NCI-H345 treated with DMSO at 0.1 percent for 48 hours (cell line): ENCODE data around the gene CCSER2.
"Not testable (repeated sequence)": the region's sequence is repeated elsewhere in the genome, so short reads cannot be mapped to it uniquely, and the experiment has no call there.

Experiments used
- DNase-seq: peaks from one replicate; lab custom pipeline; 2025; ENCODE audit not compliant: unreplicated experiment; lab: John Stamatoyannopoulos, UW

CCSER2 gene

GRCh38 chr10:84390364-84390763 lies 62.0 kb downstream of the CCSER2 start:
- DNase-seq = no peak

GRCh38 chr10:84391326-84391725 lies 62.9 kb downstream of the CCSER2 start:
- DNase-seq = no peak

- DNase-seq = no peak
These were observed 63.8 kb downstream of the CCSER2 start for GRCh38 chr10:84392181-84392580.

GRCh38 chr10:84395581-84395980 lies 67.2 kb downstream of the CCSER2 start:
- no peak for DNase-seq

- no peak for DNase-seq
These were observed 69.4 kb downstream of the CCSER2 start for GRCh38 chr10:84397735-84398144.

GRCh38 chr10:84398696-84399095 lies 70.3 kb downstream of the CCSER2 start:
- DNase-seq = no peak

- DNase-seq = no peak
These were observed 73.6 kb downstream of the CCSER2 start for GRCh38 chr10:84401854-84402611.

GRCh38 chr10:84404783-84405182 lies 76.4 kb downstream of the CCSER2 start:
- DNase-seq = no peak

- no peak for DNase-seq
These were observed 77.3 kb downstream of the CCSER2 start for GRCh38 chr10:84405662-84406061.

- DNase-seq = no peak
These were observed 78.2 kb downstream of the CCSER2 start for GRCh38 chr10:84406561-84406960.

- no peak for DNase-seq
These were observed 79.1 kb downstream of the CCSER2 start for GRCh38 chr10:84407388-84408049.

- DNase-seq = no peak
These were observed 84.1 kb downstream of the CCSER2 start for GRCh38 chr10:84412482-84412881.

GRCh38 chr10:84414110-84414509 lies 85.7 kb downstream of the CCSER2 start:
- not testable (repeated sequence) for DNase-seq

- DNase-seq = no peak
These were observed 87.3 kb downstream of the CCSER2 start for GRCh38 chr10:84415539-84416244.

GRCh38 chr10:84416245-84416555 lies 87.8 kb downstream of the CCSER2 start:
- DNase-seq = no peak

- DNase-seq = no peak
These were observed 95.3 kb downstream of the CCSER2 start for GRCh38 chr10:84423719-84424118.

- no peak for DNase-seq
These were observed 96.4 kb downstream of the CCSER2 start for GRCh38 chr10:84424731-84425167.

- DNase-seq = no peak
These were observed 99.7 kb downstream of the CCSER2 start for GRCh38 chr10:84427903-84428650.

GRCh38 chr10:84428711-84429110 lies 100.3 kb downstream of the CCSER2 start:
- DNase-seq = no peak

GRCh38 chr10:84429926-84430520 lies 101.6 kb downstream of the CCSER2 start:
- peak; percentile 0 for DNase-seq

GRCh38 chr10:84432891-84433290 lies 104.5 kb downstream of the CCSER2 start:
- DNase-seq = no peak
